Measurements from ENCODE around the gene BTD. TPM values are rescaled to one million over a fixed set of nuclear protein-coding genes. Genes with fewer than 3 reads are reported as not detected.
"Not testable (repeated sequence)": the region's sequence is repeated elsewhere in the genome, so short reads cannot be mapped to it uniquely, and the experiment has no call there.

BTD gene
- polyA plus RNA-seq, 1 donor, result 13.7 TPM

DNA sequence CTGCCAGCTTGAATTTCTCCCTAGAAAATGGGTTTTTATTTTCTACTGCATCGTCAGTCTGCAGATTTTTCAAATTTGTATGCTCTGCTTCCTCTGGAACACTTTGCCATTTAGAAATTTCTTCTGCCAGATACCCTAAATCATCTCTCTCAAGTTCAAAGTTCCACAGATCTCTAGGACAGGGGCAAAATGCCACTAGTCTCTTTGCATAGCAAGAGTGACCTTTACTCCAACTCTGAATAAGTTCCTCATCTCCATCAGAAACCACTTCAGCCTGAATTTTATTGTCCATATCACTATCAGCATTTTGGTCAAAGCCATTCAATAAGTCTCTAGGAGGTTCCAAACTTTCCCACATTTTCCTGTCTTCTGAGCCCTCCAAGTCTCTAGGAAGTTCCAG is 3.0 kb downstream of the BTD start:
- not testable (repeated sequence) for DNase-seq

DNA sequence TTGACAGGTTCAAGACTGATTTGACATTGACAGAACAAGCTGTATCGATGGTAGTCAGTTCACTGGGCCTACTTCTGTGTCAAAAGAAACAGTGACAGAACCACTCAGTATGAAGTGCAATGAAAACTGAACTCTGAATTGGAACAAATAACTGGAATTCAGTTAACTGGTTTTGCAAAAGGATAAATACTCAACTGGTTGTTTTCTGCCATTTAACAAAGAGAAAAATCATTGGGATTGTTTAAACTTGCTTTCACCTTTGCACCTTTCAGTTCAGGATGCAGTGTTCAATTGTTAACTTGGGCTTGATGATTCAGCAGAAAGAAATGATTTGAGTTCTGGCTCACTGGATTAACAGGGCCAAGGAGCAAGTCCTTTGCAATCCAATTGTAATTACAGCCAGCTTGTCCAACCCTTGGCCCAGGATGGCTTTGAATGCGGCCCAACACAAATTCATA is 4.9 kb downstream of the BTD start:
- no peak for DNase-seq

DNA sequence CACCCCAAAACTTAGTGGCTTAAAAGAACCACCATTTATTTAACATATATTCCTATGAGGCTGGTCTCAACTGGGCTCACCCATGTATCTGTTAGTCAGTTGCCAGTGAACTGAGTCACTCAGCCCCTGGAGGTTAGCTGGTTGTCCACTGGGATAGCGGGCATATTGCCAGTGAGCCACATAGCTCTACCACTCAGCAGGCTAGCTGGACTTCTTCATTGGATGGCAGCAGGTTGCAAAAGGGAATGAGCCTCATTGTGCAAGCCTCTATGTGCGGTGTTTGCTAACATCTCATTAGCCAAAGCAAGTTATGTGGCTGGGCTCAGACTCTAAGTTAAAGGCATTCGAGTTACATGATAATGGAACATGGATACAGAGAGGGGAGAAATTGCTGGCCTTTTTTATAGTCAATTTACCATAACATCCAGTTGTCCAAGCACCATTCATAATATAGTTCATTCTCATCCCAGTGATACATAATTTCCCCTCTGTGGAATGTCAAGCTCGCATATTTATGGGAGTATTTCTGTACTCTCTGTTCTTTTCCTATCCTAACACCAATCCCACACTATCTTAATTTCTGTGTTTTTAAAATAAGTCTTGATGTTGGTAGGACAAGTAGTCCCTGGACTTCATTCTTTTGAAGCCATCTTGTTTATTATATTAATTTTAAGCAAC is 8.7 kb downstream of the BTD start:
- DNase-seq, result no peak

DNA sequence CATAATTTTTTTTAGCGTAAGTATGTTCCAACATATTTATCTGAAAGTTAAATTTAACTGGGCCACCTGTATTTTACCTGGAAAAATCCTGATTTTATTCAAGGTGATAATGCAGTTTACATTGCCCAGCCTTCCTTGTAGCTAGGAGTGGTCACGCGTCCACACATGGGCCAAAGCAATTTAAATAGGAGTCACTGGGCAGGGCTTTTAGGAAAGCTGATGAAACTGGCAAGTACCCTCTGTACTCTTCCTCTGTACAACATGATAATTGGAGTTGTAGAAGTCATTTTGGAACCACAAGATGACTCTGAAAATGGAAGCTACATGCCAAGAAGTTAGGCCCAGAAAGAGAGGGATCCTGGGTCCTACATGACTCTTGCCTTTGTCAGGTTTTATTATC is 9.5 kb downstream of the BTD start:
- DNase-seq, result no peak

DNA sequence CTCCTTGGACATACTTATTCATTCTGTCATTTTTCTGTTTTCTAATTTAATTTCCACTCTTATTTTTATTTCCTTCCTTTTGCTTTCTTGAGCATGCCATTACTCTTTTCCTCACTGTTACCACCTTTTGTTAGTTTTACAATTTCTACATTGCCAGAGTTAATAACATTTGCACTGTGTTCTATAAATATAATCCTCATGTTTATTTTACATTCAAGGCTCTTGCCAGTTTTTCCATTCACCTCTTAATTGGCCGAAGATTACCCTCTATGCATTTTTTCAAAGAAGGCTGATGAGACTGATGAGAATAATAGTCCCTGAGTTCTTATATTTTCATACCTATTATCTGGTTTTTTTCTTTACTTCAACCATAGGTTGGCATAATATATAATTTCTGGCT is 10.5 kb downstream of the BTD start:
- DNase-seq, result no peak

DNA sequence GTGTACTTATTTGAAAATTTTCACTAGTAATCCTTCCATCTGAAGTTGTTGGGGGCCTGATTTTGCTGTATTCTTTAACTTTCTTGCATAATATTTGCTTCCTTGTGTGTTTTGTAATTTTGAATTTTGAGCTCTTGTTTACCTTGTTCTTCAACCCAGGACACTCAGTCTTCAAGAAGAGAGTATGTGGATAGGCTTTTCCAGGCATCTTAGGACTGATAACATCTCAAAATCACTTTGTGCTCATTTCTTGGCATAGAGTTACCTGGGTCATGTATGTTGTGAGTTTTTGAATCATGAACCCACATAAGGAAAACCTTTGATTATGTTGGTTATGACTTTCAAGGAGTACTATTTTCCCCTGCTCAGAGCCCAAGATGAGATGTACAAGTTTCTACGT is 13.4 kb downstream of the BTD start:
- DNase-seq, result no peak

DNA sequence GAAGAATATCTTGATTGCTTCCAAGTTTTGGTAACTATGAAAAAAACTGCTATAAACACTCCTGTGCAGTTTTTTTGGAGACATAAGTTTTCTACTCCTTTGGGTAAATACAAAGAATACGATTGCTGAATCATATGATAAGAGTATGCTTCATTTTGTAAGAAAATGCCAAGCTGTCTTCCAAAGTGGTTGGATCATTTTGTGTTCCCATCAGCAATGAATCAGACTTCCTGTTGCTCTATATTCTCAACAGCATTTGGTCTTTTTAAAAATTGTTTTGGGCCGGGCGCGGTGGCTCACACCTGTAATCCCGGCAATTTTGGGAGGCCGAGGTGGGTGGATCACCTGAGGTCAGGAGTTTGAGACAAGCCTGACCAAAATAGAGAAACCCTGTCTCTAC is 14.5 kb downstream of the BTD start:
- no peak for DNase-seq

DNA sequence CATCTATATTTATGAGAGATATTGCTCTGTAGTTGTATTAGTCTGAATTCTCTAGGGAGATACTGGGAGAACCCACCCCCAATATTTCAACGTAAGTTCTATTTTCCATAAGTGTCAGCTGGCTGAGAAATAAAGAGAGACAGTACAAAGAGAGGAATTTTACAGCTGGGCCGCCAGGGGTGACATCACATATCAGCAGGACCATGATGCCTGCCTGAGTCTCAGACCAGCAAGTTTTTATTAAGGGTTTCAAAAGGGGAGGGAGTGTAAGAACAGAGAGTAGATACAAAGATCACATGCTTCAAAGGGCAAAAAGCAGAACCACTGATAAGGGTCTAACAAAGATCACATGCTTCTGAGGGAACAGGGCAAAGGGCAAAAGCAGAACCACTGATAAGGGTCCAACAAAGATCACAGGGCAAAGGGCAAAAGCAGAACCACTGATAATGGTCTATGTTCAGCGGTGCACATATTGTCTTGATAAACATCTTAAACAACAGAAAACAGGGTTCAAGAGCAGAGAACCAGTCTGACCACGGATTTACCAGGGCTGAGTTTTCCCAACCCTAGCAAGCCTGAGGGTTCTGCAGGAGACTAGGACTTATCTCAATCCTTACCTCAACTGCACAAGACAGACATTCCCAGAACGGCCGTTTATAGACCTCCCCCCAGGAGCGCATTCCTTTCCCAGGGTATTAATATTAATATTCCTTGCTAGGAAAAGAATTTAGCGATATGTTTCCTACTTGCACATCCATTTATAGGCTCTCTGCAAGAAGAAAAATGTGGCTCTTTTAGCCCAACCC is 18.3 kb downstream of the BTD start:
- DNase-seq, result not testable (repeated sequence)

DNA sequence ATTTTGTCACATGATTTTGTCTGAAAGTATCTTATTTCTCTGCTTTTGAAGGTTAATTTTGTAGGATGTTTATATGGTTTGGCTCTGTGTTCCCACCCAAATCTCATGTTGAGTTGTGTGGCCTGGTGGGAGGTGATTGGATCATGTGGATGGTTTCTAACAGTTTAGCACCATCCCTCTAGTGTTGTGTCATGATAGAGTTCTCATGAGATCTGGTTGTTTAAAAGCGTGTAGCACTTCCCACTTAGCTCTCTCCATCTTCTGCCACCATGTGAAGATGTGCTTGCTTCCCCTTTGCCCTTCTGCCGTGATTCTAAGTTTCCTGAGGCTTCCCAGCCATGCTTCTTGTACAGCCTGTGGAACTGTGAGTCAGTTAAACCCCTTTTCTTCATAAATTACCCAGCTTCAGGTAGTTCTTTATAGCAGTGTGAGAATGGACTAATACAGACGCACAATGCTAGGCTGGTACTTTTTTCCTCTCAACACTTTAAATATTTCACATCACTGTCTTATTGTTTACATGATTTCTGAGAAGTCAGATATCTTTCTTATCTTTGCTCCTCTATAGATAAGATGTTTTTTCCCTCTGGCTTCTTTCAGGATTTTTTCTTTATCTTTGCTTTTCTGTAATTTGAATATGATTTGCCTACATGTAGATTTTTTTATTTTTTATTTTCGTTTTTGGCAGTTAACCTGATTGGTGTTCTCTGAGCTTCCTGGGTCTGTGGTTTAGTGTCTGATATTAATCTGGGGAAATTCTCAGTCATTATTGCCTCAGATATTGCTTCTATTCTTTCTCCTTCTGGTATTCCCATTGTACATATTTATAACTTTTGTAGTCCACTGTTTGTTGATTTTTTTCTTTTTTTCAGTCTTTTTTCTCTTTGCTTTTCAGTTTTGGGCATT is 22.2 kb downstream of the BTD start:
- DNase-seq, result no peak

DNA sequence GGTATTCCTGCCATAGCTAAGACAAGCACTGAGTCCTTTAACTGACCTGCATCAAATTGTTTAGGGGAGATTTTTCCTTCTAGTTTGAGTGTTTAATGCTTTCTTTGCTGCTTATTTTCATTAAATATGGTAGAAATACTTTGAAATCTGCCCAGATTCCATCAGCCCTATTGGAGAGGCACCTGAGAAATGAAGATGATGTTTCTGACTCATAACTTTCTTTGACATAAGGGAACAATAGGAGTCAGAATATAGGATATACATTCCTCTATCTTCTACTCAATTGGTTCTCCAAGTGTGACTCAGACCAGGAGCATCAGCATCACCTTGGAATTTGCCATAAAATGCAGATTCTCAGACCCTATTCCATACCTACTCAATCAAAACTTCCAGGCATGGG is 27.4 kb downstream of the BTD start:
- DNase-seq, result no peak

DNA sequence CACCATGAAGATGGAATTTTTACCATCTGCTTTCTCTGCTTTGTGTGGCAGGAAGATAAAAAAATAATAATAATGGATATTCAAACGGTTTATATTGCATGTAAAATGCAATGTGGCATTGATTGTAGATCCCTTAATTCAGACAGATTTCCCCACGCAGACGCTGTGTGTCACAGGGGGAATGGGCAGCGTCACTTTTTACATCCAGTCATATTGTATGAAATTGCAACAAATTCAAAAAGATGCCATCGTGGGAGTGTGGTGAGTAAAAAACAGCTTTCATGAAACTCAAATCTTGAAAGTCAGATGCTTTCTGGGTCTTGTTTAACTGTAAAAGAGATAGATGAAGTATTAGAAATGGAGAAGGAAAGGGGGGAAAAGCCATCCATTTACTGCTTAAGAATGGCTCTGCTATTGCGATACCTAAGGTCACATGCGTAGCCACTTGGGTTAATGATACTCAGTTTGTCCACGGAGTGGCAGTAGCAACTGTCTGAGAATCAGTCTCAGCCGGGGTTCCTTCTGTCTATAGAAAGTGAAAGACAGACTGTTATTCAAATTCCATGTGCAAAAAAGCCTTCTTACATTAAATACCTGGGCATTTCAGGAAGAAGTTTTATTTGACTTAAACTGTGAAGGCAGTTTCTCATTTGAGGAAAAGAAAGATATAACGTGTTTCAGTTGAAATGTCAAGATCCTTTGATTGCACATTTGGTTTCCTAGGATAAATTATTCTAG is 28.5 kb downstream of the BTD start:
- peak; percentile 78 for DNase-seq

DNA sequence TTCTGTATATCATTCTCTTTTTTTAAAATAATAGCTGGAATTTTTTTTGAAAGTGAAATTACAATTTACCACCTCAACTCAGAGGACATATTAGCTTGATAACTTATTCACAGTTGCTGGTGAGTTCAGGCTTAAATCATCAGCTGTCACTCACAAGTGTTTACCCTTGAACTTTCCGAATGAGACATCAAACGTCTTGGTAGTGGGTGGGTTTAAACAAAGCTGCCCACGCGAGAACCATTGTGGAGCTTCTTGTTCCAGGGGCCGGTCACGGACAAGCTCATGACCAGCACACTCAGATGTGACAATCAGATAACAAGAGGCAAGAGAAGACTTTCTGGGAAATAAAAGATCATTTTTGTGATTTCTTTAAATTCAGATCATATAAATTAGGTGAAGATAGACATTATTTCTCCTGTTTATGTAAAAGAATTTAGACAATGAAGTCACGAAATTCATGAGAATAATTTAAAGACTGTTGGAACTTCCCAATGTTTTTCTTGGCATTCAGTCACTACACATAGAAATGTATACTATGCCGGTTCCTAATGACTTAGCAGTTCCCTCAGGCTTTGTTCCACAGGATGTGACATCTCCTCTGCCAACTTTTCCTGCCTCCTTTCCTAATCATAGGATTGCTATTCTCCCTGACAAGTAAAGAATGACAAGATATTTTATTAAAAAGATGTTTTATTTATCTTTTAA is 29.3 kb downstream of the BTD start:
- DNase-seq, result no peak

DNA sequence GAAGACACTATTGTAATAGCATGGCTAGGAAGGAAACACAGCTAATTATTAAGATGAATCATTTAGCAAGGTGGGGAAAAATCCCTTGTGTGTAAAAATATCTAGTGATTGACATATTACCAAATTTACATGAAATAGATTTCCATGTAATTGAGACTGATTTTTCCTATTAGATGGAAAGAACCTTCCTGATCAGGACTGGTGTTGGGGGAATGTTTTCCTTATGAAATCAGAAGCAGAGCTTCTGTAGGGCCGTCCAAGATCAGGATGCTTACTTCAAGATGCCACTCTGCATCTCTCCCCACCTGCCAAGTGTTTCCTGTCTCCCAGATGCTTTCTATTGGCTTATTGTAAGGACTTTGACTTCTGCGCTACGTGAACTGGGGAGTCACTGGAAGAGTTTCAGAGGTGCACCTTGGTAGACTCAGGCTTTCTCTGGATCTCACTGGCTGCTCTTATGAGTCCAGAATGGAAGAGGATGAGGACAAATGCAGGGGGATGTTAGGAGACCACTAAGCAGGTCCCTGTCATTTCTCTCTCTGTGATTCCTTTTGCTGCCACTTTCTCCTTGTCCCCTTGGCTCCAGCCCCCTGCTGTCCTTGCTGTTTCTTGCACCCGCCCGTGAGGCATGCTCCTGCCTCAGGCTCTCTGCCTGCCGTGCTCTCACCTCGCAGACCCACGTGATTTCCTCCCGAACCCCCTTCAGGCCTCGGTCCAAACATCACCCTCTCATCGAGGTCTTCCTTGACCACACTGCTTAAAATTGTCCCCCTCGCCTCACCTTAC is 30.1 kb downstream of the BTD start:
- DNase-seq, result no peak

DNA sequence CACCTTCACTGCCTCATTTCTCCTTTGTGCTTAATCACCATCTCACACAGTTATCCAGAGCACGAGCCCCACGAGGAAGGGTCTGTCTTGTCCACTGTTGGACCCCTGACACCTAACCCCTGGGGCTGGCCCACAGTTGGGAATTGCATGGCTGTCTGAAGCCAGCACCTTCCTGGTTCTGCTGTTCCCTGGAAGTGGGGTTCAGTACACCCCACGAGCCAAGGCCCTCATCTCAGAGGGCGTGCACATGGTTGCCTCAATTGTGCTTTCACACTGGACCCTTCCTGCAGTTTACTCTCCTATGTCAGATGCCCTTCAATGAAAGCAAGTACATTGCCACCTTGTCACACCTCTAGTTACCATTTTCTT is 30.7 kb downstream of the BTD start:
- DNase-seq, result no peak

DNA sequence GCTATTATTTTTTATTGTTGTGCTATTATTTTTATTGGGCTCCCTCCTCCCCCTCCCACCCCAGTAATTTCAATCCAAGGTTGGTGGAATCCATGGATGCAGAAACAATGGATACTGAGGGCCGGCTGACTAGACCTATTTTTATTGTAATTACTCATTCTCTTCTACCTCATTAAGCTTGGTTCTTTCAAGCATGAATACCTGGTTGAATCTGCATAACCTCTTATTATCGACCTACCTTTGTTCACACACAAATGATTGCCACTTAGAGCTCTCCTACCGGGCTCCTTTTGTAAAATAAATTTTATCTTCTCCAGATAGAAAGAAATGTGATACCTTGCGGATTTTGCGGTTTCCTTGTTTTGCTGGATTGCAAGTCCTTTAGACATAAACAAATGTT is 31.6 kb downstream of the BTD start:
- DNase-seq, result no peak

DNA sequence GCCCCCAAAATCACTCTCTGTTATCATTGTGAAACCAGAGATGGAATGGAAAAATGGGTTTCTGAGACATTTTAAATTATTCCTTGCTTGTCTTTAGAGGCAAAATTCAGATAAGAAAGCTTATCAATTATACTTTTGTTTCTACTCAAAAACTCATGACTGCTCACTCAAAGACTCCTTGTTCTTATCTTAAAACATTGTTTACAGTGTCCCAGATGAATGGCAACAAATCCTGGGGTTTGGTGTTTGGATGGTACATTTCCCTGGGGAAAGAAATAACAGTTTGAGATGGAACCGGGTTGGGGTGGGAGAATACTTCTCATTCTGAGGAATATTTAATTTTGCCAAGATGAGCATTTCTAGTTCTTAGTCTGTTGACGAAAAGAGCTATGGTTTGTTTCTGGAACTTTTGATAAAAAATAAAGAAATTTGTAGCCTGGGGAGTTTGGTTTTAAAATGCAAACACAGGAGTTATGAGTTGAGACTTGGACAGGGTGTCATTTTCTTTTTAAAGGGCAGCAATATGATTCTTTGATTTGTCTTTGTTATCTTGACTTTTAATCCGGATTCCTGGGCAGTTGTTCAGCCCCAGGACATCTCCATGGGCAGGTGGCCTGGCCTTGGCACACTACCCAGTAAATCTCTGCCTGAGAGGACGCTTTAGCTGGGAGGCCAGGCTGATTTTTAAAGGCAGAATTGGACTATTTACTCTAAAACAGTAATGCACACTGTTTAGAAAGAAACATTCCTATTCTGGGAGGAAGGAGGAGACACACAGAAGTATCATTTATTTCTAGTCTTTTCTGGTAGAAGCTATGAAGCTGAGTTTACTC is 32.4 kb downstream of the BTD start:
- DNase-seq, result no peak

DNA sequence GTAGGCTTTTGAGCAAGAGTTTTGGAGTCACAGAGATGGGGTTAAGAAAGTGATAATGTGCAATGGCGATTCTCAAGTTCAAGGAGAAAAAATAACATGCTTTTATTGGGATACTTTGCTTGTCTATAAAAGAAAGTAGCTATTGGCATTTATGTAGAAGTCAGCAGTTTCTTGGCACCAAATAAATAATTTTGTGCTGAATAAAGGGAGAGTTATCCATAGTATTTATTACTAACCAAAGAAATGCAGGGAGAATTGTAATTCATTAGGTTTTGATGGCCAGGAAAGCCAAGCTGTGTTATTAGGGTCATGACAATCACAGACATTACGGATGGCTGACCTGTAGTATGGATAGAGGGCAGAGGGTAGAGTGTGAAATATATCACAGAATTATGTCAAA is 33.1 kb downstream of the BTD start:
- no peak for DNase-seq

DNA sequence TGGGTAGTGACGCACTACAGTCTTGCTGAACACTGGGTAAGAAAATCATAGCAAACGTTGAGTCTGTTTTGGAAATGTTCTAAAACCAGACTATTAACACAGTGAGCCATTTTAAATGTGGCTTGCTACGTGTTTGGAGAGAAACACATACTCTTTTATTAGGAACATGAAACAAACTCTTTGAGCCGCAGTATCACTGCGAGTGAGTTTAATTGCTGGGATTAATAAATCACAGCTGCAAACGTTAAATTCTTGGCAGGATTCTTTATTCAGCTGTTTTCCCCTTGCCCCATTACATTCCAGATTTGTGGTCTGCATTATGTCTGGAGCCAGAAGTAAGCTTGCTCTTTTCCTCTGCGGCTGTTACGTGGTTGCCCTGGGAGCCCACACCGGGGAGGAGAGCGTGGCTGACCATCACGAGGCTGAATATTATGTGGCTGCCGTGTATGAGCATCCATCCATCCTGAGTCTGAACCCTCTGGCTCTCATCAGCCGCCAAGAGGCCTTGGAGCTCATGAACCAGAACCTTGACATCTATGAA is 33.6 kb downstream of the BTD start:
- no peak for DNase-seq

DNA sequence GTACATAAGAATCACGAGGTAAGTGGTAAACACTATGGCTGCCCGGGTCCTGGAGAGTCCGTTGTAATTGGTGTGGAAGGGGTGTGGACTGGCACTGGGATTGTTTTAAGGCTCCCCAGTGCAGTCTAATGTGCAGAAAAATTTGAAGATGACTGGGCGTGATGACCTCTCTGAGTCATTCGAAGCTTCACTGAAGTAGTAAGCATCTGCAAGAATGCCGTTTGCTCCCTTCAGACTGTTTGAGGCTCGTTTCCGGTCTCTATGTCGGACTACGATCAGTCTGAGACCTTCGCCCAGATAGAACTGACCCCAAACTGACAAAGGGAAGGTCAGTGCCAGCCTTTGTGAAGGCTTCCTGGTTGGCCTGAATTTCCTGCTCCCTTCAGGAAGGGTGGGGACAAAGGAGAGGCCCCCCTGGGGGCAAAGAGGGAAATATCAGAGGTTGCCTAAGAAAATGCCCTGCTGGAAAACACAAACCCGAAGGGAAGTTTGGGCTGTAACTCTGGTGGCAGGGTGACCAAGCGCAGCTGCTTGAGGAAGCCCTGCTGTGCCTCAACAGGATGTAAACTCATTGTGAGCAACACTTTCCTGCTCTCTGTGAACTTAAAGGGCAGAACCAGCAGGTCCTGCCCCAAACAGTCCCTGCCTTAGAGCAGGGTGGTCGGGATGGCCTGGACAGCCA is 34.6 kb downstream of the BTD start:
- no peak for DNase-seq
